HUDEP-2 (cell line): ENCODE results near the gene VENTX.
"Not testable (repeated sequence)": the region's sequence is repeated elsewhere in the genome, so short reads cannot be mapped to it uniquely, and the experiment has no call there.

ENCODE experiments used
- DNase-seq, 76 experiments: peaks; one replicate each; lab custom pipeline; 2025; ENCODE audit not compliant: unreplicated experiment in 76 of 76; lab: John Stamatoyannopoulos, UW

The VENTX gene

DNA sequence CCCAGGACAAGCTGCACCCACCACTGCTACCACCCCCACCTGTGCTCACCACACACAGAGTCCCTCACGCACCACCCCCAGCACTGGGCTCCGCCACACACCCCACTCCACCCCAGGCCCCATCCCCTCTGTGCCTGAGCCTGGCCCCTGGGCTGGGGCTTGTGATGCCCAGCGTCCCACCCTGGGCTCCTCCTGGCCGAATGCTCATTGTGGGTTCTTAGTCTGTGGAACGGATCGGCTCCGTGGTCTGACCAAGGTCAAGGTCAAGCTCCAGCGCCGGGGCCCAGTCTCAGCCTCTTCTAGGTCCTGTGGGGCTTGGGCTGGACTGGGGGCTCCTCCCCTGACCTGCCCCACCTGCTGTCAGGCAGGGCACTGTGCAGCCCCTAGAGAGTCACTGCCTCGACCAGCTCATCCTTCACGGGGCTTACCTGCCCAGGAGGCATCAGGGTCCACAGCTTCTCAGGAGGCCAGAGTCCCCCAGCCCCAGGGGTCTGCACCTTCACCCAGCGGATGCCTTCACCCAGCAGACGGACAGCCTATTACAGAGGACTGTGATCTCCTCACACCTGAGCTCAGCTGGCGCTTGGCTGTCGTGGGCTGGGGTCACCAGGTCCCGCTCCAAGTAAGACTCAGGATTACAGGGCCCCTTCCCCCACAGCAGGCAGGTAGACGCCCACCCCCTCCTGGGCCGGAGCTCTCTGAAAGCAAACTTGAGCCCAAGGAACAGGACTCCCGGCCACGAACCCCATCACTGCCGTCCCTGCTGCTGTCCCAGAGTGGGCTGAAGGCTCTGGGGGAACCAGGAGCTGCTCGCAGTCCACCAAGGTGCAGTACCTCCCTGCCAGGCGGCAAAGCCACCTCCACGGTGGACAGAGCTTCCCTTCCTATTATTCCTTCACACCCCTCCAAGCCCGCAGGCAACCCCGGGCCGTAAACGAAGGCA, 22.9 kb upstream of the VENTX start:
- DNase-seq = no peak

DNA sequence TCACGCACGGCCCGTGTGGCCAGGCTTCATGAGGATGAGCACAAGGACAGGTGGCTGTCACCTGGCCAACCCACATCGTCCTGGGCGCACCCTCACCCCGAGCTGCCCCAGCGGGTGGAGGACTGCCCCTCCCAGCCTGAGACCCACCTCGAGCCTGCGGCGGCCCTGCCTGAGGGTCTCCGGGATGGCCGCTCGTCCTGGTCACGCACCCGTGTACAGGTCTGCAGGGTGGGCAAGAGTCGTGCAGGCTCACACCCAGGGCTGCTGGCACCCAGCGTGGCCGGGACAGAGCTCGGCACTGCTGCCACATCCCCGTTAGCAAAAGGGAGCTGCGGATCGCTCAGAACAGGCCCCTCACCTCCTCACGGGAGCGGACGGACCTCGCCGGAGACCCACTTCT, 22.1 kb upstream of the VENTX start:
- DNase-seq = no peak

DNA sequence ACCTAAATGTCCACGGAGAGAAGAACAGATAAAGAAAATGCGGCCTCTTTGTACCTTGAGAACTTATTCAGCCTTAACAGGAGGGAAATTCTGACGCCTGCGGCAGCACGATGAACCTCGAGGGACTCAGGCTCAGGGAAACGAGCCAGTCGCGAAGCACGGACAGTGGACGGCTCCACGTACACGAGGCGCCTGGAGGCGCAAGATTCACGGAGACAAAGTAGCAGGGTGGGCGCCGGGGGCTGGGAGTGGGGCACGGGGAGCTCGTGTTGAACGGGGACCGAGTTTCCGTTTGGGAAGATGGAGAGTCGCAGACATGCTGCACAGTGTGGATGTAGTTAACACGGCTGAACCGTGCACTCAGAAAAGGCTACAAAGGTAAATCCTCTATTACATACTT, 20.9 kb upstream of the VENTX start:
- no peak for DNase-seq

DNA sequence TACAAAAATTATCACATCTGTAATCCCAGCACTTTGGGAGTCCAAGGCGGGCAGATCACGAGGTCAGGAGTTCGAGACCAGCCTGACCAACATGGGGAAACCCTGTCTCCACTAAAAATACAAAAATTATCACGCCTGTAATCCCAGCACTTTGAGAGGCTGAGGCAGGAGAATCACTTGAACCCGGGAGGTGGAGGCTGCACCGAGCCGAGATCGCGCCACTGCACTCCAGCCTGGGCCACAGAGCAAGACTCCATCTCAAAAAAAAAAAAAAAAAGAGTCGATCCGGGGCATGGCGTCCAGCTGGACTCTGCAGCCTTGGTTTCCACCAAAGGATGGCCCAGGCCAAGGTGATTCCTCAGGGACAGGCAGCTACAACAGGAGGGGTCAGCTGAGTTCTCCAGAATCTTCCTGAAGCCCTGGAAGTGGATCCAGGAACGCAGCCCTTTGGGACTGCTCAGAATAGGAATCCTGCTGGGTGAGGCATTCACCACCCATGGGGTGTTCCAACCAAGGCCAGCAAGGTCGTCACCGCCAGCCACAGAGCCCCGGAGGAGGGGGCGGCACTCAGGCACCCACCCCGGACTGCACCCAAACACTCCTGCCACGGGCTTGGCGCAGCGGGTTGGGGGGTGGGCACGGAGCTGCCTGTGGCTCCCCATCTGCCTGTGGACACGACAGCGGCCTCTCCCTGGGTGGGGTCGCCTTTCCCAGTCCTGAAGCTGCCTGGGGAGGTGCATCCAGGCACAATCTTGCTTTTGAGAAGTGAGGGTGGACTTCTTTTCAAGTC, 19.7 kb upstream of the VENTX start:
- no peak for DNase-seq

DNA sequence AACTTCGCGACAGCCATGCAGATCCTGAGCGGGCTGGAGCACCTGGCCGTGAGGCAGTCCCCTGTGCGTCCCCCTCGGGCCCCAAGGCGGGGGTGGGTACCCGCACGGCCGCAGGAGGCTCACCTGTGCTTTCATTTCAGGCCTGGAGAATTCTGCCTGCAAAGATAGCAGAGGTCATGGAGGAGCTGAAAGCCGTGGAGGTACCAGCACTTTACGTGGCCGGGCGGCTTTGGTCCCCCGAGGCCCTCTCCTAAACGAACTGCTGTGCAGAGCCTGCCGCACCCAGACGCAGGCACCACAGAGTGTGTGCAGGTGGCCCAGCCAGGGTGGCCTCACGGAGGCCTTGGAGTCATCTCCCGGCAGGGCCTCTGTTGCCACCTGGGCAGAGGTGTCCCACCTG, 18.8 kb upstream of the VENTX start:
- DNase-seq = no peak

DNA sequence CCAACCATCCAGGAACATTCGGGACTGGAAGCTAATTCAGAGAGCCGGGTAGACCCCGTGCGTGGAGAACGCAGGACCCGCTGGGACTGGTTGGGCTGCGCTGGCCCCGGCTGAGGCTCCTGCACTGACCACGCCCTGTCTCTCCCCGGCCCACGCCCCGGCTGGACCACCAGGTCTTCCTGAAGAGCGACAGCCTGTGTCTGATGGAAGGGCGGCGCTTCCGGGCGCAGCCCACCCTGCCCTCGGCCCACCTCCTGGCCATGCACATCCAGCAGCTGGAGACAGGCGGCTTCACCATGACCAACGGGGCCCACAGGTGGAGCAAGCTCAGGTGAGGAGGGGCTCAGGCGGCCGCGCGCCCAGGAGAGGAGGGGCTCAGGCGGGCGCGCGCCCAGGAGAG, 17.9 kb upstream of the VENTX start:
- no peak for DNase-seq

DNA sequence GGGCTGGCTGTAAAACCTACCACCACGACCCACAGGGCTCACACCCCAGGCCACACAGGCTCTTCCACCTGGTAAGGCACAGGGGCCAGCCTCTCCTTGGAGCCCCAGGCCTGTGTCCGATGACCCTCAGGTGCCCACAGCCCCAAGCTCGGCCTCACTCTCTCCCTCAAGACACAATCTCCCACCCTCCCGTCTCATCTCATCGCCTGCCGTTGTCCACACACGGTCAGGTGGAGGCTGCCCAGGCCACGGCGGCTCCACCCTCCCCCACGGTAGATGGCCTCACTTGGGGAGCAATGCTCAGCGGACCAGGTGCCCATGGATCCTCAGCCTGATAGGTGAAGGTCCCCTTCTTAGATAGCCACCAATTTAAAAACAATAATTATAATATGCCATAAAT, 16.3 kb upstream of the VENTX start:
- no peak for DNase-seq

DNA sequence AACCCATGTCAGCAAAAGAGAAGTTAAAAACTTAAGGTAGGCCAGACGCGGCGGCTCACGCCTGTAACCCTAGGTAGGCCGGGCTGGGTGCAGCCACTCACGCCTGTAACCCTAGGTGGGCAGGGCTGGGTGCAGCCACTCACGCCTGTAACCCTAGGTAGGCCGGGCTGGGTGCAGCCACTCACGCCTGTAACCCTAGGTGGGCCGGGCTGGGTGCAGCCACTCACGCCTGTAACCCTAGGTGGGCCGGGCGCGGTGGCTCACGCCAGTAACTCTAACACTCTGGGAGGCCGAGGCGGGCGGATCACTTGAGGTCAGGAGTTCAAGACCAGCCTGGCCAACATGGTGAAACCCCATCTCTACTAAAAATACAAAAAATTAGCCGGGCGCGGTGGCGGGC, 15.9 kb upstream of the VENTX start:
- DNase-seq = not testable (repeated sequence)

DNA sequence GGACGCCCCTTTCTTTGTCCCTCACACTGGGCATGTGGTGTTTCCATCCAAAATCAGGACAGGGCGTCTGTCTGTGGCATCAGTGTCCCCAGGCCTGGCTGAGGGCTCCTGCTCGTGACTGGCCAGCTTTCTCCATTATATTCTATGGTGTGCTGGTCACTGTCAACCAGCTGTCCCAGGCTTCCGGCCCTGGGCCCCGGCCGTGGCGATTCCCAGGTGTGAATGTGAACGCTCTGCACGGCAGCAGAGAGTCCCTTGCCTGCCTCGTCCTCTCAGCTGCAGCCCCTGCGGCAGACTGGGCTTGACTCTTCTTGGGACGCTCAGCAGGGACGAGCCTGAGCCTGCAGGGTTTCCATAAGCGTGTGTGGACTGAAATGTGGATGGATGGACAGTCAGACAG, 13.6 kb upstream of the VENTX start:
- no peak for DNase-seq

DNA sequence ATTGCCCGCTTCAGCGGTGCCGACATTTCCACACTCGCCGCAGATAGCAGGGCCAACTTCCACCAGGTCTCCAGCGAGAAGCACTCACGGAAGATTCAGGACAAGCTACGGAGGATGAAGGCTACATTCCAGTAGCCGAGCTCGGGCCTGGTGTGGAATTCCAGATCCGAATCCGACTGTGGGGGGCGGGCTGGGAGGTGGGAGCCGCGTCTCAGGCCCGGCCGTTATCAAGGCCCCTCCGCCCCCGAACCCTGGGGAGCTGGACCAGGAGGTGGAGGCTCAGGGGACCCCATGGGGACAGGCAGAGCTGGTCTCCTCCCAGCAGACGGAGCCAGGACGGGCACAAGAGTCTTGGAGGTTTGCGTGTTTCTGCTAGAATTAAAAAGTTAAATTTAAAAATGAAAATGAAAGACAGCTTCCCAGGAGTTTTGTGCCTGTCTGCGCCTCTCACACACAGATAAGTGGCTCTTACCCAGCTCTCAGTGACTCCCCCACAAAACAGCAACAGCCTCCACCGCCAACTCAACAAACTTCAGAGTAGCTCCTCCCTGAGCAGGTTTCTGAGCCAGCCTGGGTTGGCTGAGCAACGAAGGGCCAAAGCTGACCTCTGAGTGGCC, 12.8 kb upstream of the VENTX start:
- DNase-seq = peak in 62 of 76 experiments; percentile 7 to 80 (median 48)

DNA sequence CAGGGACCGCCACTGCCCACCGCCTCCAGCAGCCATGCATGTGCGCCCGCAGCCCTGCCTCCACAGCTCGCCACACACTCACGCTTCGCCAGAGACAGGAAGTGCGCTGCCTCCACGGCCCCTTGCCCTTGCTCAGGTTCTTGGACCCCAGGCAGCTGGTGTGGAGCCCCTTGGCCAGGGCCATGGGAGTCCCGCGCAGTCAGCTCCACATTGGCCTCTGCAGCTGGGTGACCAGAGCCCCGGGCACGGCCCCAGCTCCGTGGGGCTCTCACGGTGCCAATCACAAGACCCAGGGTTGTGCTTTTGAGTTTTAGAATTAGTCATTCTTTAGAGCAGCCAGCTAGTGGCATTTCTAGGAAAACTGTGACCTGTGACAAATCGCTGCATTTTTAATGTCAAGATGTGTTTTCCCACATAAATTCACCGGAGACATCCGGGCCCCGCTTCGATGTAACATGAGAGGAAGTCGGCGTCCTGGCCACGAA, 11.9 kb upstream of the VENTX start:
- DNase-seq = no peak

DNA sequence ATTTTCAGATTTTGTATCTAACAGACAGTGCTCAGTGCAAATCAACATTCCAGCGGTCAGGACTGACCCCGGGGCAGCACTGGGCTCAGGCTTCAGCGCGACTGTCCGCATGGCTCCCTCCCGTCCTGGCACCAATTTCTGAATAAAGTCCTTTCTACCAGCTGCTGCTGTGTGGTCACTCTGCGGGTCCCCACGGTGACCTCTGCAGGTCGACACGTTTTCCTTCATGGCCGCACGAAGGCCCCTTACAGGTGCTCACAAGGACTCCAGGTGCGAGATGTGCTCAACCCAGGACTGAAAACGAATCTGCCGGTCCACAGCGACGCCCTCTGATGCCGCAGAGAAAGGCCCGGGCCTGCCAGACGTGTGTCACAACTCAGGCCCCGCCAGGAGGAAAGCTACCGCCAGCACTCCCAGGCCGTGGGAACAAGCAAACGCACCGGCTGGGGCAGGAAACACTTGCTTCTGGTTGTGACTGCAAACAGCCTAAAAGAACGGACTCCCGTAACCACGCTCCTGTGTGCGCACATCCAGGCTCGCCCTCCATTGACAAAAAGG, 11.3 kb upstream of the VENTX start:
- peak in 1 of 76 experiments; percentile 10 for DNase-seq

DNA sequence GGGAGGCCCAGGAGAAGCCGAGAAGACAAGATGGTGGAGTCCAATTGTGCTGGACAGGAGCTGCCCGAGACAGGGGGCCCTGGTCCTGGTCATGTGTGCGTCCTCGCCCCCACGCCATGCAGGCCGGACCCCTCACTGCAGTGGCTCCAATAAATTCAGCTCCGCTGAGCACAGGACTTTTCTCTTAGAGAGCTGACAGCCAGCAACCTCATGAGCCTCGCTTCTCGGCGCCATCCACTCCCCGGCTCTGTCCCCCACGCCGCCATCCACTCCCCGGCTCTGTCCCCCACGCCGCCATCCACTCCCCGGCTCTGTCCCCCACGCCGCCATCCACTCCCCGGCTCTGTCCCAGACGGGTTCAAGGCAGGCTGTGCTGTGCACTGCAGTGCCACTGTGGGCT, 10.4 kb upstream of the VENTX start:
- DNase-seq = no peak

DNA sequence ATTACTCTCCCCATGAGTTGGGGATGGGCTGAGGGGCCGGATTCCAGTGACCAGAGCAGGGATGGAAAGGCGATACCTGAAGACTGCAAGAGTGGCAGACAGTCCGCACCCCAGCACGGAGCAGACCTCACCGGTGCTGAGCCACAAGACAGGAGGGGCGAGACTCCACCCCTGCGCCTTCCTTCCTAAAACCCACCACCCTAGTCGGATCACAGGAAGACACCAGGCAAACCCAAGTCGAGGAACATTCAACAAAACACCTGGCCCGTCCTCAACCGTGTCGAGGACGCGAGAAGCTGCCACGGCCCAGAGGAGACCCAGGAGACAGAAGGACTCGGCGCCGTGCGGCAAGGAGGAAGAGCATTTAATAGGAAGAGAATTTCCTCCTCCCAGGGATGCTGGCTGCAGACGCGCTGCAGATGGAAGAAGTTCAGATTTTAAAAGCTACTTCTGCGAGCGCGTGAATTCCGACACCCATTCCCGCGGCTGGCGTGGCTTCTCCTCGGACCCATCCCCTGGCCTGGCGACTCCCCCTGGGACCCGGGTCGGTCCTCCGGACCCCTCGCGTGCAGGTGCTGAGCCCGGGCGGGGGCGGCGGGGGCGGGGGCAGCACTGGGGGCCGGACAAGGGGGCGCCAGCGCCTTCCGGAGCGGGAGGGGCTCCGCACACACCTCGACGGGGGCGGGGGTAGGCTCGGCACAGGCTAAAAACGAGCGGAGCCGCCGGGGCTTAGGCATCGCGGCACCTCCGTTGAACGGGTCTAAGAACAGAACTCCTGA, 8.2 kb upstream of the VENTX start:
- DNase-seq = no peak

DNA sequence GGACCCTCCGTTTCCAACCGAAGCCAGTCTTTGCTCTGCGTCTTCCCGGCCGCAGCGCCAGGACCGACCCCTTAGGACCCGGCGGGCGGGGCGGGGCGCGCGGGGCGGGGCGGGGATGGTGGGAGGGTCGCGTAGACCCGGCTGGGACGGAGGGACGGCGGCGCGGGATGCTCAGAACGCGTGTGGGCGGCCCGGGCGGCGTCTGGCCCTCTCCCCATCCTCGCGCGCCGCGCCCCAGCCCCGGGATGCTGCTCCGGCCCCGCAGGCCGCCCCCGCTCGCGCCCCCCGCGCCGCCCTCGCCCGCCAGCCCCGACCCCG, 7.7 kb upstream of the VENTX start, which contains the start of gene UTF1:
Gene UTF1, plus strand, starts transcription at position 174 of the 318 bp plus-strand sequence. Its CDS starts 72 bp downstream, at position 246.
- no peak for DNase-seq

DNA sequence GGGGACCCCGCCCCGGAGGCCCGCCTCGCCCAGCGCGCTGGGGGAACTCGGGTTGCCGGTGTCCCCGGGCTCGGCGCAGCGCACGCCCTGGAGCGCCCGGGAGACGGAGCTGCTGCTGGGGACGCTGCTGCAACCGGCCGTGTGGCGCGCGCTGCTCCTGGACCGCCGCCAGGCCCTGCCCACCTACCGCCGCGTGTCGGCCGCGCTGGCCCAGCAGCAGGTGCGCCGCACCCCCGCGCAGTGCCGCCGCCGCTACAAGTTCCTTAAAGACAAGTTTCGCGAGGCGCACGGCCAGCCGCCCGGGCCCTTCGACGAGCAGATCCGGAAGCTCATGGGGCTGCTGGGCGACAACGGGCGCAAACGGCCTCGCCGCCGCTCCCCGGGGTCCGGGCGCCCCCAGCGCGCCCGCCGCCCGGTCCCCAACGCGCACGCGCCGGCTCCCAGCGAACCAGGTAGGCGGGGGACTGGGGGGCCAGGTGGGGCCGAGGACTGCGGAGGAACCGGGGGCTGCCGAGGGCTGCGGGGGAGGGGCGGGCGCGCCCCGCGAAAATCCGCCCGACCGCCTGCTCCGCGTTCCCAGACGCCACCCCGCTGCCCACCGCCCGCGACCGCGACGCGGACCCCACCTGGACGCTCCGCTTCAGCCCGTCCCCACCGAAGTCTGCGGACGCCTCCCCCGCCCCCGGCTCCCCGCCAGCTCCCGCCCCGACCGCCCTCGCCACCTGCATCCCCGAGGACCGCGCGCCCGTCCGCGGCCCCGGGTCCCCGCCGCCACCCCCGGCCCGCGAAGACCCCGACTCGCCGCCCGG, 7.1 kb upstream of the VENTX start:
- DNase-seq = peak in 24 of 76 experiments; percentile 6 to 50 (median 30)

DNA sequence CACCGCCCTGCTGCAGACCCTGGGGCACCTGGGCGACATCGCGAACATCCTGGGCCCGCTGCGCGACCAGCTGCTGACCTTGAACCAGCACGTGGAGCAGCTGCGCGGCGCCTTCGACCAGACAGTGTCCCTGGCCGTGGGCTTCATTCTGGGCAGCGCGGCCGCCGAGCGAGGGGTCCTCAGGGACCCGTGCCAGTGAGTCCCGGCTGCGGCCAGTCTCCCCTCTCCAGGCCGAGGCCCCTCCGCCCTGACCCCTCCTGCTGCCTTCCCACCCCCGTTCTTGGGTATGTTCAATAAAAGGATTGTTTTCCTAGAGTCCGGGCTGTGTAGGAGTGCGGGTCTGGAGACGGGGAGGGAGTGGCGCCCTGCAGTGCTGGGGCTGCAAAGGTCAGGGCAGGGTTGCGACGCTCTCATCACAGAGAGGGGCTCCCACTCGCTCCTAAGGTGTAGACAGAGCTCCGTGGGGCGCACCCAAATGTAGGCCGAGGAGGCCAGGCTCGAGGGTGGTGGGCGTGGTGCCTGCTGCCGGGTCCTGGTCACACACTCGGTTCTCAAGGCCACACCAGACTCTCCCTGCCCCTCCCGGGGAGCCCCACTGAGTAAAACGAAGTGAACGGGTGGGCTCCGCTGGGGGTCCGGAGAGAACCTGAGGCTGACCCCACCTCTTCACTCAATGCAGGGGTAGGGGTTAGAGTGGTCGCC, 6.3 kb upstream of the VENTX start:
- DNase-seq = no peak

DNA sequence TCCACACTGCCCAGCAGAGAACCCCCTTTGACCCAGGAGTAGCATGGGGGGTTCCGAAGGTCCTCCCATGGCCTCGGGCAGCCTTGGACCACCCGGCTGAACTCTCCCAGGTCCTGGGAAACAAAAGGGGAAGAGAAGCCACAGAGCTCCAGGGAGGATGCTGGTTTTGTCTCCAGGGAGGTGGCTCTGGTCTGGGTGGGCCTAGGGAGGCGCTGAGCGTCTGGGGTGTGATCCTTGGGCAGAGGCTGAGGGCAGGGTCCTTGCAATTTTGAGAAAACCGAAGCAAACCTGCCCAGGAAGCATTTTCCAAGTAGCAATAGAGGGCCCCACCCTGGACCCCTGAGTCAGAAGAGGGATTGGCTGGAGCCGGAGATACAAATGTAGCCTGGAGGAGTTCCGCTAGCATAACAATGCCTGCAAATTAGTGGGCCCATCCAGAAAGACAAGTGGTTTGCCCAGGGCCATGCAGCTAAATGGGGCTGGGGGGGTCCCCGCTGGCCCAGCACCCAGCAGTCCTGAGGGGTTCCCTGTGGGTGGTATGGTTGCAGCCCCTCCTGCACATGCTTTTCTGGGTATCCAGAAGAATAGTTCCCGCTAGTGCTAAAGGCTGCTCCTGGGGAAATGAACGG, 5.6 kb upstream of the VENTX start:
- no peak for DNase-seq
